HepG2 (cell line): ENCODE results near the gene KDM2B. TPM values are rescaled to one million over a fixed set of nuclear protein-coding genes. Genes with fewer than 3 reads are reported as not detected.

Experiments used
- ATAC-seq: fragments of 200-7000 bp; cut with Tn5 transposase; 3 replicates; pipeline ENCODE4 v1.9.1; 2020; ENCODE audit warnings: mild to moderate bottlenecking, moderate library complexity
- BruUV-seq: library from RNA; stranded (reverse); fragments of 400-500 nt; replicated peaks from 2 replicates; lab custom pipeline; 2021; lab: Mats Ljungman, UMichigan
- CTCF ChIA-PET: fragments of 300-600 bp; formaldehyde crosslinking; extraction: SDS; loops from one replicate; lab custom pipeline; 2021; ENCODE audit warnings: low total read pairs, inconsistent platforms, low intra/inter-chr PET ratio; lab: Yijun Ruan, JAX
- POLR2A ChIA-PET: fragments of 350-600 bp; sonication (Branson Sonifier 250); formaldehyde crosslinking; loops from one replicate; lab custom pipeline; 2020; ENCODE audit warnings: antibody characterized with exemption, inconsistent platforms; lab: Yijun Ruan, JAX
- DNase-seq: peaks from one replicate; pipeline ENCODE4 v3.0.0-alpha.2; 2015; ENCODE audit warnings: low spot score
- FAIRE-seq: peaks from 3 replicates; lab custom pipeline; 2011; peaks lifted over from hg19 to GRCh38; lab: Jason Lieb, UNC
- H2AFZ ChIP-seq: one replicate; pipeline ENCODE4 v1.6.1; 2011; ENCODE audit warnings: low read length, inconsistent platforms
- H3K27ac ChIP-seq: fragments of 300-600 bp; 3 replicates; pipeline ENCODE4 v1.8.0; 2011; ENCODE audit warnings: mixed run types, mild to moderate bottlenecking, mixed read lengths, low read length, inconsistent platforms; ENCODE audit not compliant: insufficient read depth; ENCODE audit errors: extremely low read length
- H3K27me3 ChIP-seq, 2 experiments: fragments of 200-600 bp in 1 of 2; 2 replicates in 1 of 2; 3 replicates in 1 of 2; pipeline versions ENCODE4 v1.6.0 to v1.8.0; 2011; ENCODE audit warnings: low read length in 2 of 2, mild to moderate bottlenecking in 2 of 2, moderate library complexity in 2 of 2, inconsistent platforms in 1 of 2; ENCODE audit not compliant: insufficient read depth in 2 of 2, control insufficient read depth in 1 of 2
- H3K36me3 ChIP-seq, 2 experiments: fragments of 200-600 bp in 1 of 2; replicated peaks in 1 of 2; 2 replicates in 1 of 2; 3 replicates in 1 of 2; pipeline versions ENCODE4 v1.5.1 to v1.8.0; 2011; ENCODE audit warnings: low read length in 2 of 2, inconsistent platforms in 1 of 2; ENCODE audit not compliant: insufficient read depth in 2 of 2, control insufficient read depth in 1 of 2
- H3K4me1 ChIP-seq: 2 replicates; pipeline ENCODE4 v1.5.1; 2012; ENCODE audit warnings: low read length, inconsistent platforms; ENCODE audit not compliant: insufficient read depth
- H3K4me2 ChIP-seq: 2 replicates; pipeline ENCODE4 v1.6.0; 2011; ENCODE audit warnings: low read depth, low read length, inconsistent platforms
- H3K4me3 ChIP-seq, 3 experiments: fragments of 200-600 bp in 1 of 3; sonication (generic), shearing (Covaris generic) in 1 of 3; replicated peaks in 1 of 3; 2 replicates each; pipeline ENCODE4 v1.5.1; 2011 to 2016; ENCODE audit warnings: low read length in 3 of 3, inconsistent platforms in 2 of 3, low read depth in 2 of 3, mild to moderate bottlenecking in 2 of 3, control low read depth in 1 of 3, mixed read lengths in 1 of 3; ENCODE audit not compliant: insufficient read depth in 1 of 3
- H3K79me2 ChIP-seq: one replicate; pipeline ENCODE4 v1.6.1; 2011; ENCODE audit warnings: low read length, inconsistent platforms; ENCODE audit not compliant: insufficient read depth
- H3K9ac ChIP-seq: 2 replicates; pipeline ENCODE4 v1.6.0; 2011; ENCODE audit warnings: mild to moderate bottlenecking, low read depth, low read length, inconsistent platforms; ENCODE audit not compliant: insufficient read depth
- H3K9me3 ChIP-seq: 2 replicates; pipeline ENCODE4 v1.5.1; 2012; ENCODE audit warnings: mild to moderate bottlenecking, low read length
- H4K20me1 ChIP-seq: 2 replicates; pipeline ENCODE4 v1.6.0; 2011; ENCODE audit warnings: inconsistent platforms, mild to moderate bottlenecking, low read length, moderate library complexity; ENCODE audit not compliant: insufficient read depth
- CHCHD3 ChIP-seq: sonication (generic); formaldehyde crosslinking; IDR thresholded peaks from 2 replicates; pipeline ENCODE4 v1.8.0; 2022; ENCODE audit warnings: mild to moderate bottlenecking, missing genetic modification reagents, moderate library complexity
- DBP ChIP-seq: sonication (generic); formaldehyde crosslinking; IDR thresholded peaks from 2 replicates; pipeline ENCODE4 v1.4.0; 2020; ENCODE audit warnings: missing genetic modification reagents; ENCODE audit errors: not compliant biosample characterization
- HIC2 ChIP-seq: sonication (generic); formaldehyde crosslinking; IDR thresholded peaks from 2 replicates; pipeline ENCODE4 v1.9.0; 2022; ENCODE audit warnings: low read depth, missing genetic modification reagents
- JDP2 ChIP-seq: sonication (generic); formaldehyde crosslinking; IDR thresholded peaks from 2 replicates; pipeline ENCODE4 v1.8.1; 2022; ENCODE audit warnings: missing genetic modification reagents, borderline replicate concordance
- KAT8 ChIP-seq: IDR thresholded peaks from 2 replicates; pipeline ENCODE4 v1.6.1; 2016; ENCODE audit warnings: missing genetic modification reagents, missing compliant biosample characterization
- KDM5A ChIP-seq: fragments of 200-600 bp; sonication (generic); IDR thresholded peaks from 2 replicates; pipeline ENCODE4 v1.7.0; 2018; ENCODE audit warnings: antibody characterized with exemption, mild to moderate bottlenecking, low read length, borderline replicate concordance
- MTF1 ChIP-seq: sonication (generic); formaldehyde crosslinking; IDR thresholded peaks from 2 replicates; pipeline ENCODE4 v1.5.0; 2020; ENCODE audit warnings: missing genetic modification reagents
- NFIB ChIP-seq: sonication (generic); formaldehyde crosslinking; IDR thresholded peaks from 2 replicates; pipeline ENCODE4 v1.9.0; 2021; ENCODE audit warnings: missing genetic modification reagents, mild to moderate bottlenecking, borderline replicate concordance
- NR1H2 ChIP-seq: sonication (generic); formaldehyde crosslinking; IDR thresholded peaks from 2 replicates; pipeline ENCODE4 v1.8.1; 2022; ENCODE audit warnings: low read depth, missing genetic modification reagents, borderline replicate concordance
- NR2F2 ChIP-seq: IDR thresholded peaks from 2 replicates; pipeline ENCODE4 v1.6.1; 2012; ENCODE audit warnings: low read depth, inconsistent platforms, borderline replicate concordance
- RAD51 ChIP-seq: fragments of 450-650 bp; IDR thresholded peaks from 2 replicates; pipeline ENCODE4 v1.6.1; 2016; ENCODE audit warnings: borderline replicate concordance
- RELA ChIP-seq: sonication (generic); formaldehyde crosslinking; IDR thresholded peaks from 2 replicates; pipeline ENCODE4 v1.4.0; 2020; ENCODE audit warnings: missing genetic modification reagents
- ZBTB7A ChIP-seq: sonication (generic); formaldehyde crosslinking; IDR thresholded peaks from 2 replicates; pipeline ENCODE4 v1.8.0; 2022; ENCODE audit warnings: mild to moderate bottlenecking, missing genetic modification reagents
- ZNF160 ChIP-seq: sonication (generic); formaldehyde crosslinking; IDR thresholded peaks from 2 replicates; pipeline ENCODE4 v1.8.0; 2022; ENCODE audit warnings: mild to moderate bottlenecking, inconsistent platforms, missing genetic modification reagents
- ZNF446 ChIP-seq: sonication (generic); formaldehyde crosslinking; IDR thresholded peaks from 2 replicates; pipeline ENCODE4 v1.5.0; 2020; ENCODE audit warnings: mild to moderate bottlenecking, missing genetic modification reagents
- ZNF546 ChIP-seq: sonication (generic); formaldehyde crosslinking; conservative IDR thresholded peaks from 2 replicates; pipeline ENCODE4 v1.8.1; 2023; ENCODE audit warnings: mild to moderate bottlenecking, missing genetic modification reagents
- ZNF670 ChIP-seq: sonication (generic); formaldehyde crosslinking; IDR thresholded peaks from 2 replicates; pipeline ENCODE4 v1.8.0; 2022; ENCODE audit warnings: mild to moderate bottlenecking, missing genetic modification reagents, borderline replicate concordance
- ZNF7 ChIP-seq: IDR thresholded peaks from 2 replicates; pipeline ENCODE4 v1.6.1; 2016; ENCODE audit warnings: missing biosample characterization, missing genetic modification reagents
- WGBS: methylation state at CpG from one replicate; pipeline ENCODE4 v1.1.6; 2017; ENCODE audit warnings: low lambda C conversion rate; 5-methylcytosine and 5-hydroxymethylcytosine counted together
- in situ Hi-C: cut with HindIII; loops from 2 replicates; pipeline ENCODE4 v1.10.0; 2017; ENCODE audit warnings: low pct_unique_long_range_greater_than_20kb; ENCODE audit not compliant: extremely low pct_ligation_motif_present
- intact Hi-C: fragments of 100-400 bp; cut with micrococcal nuclease; formaldehyde crosslinking; loops from one replicate; pipeline ENCODE4 v1.10.0; 2022; ENCODE audit not compliant: unreplicated experiment
- polyA plus RNA-seq, 8 experiments: library from polyadenylated mRNA; depleted of rRNA in 3 of 8; stranded (reverse) in 7 of 8; unstranded in 1 of 8; fragments of >200 nt; fragmentation: Illumina TruSeq in 4 of 8; extraction: Trizol in 4 of 8; gene quantifications; 2 replicates each; pipeline versions ENCODE4 v1.2.1 to v1.2.3, GENCODE V29; 2011 to 2016; ENCODE audit warnings: low read depth in 4 of 8, missing spikeins in 1 of 8, mixed read lengths in 1 of 8; ENCODE audit not compliant: insufficient read depth in 1 of 8
- total RNA-seq, 5 experiments: library from RNA; depleted of rRNA; stranded (reverse); fragments of >200 nt; fragmentation: Illumina TruSeq; extraction: Trizol; gene quantifications; 2 replicates each; pipeline ENCODE4 v1.2.3, GENCODE V29; 2016; ENCODE audit warnings: low read depth in 1 of 5
- TF ChIP-seq, protein P1 (sequence below): sonication (generic); formaldehyde crosslinking; IDR thresholded peaks from 2 replicates; pipeline ENCODE4 v1.4.0; 2020; ENCODE audit warnings: missing genetic modification reagents
- TF ChIP-seq, protein P2 (sequence below), 2 experiments: sonication (generic) in 1 of 2; formaldehyde crosslinking in 1 of 2; IDR thresholded peaks; 2 replicates each; pipeline versions ENCODE4 v1.5.1 to v1.6.1; 2011 to 2020; ENCODE audit warnings: borderline replicate concordance in 1 of 2, low read depth in 1 of 2, low read length in 1 of 2, mild to moderate bottlenecking in 1 of 2, missing genetic modification reagents in 1 of 2, moderate library complexity in 1 of 2

The KDM2B gene
- total and polyA plus RNA-seq, 2 of the 13 experiments (the other 11 are each of a cell fraction or from before 2014, with no cell fraction given): 17.5 to 26.1 TPM

GRCh38 chr12:121618659-121619233 lies 37.9 kb upstream of the KDM2B start:
- no peak overlapping the region for H3K9ac ChIP-seq
- BruUV-seq: no TSS peak
- no peaks in the 10 kb centered on the region for H3K36me3 ChIP-seq
- CTCF ChIA-PET: no interaction called here
- H3K27ac ChIP-seq: no peak overlapping the region
- no peak overlapping the region for H3K4me3 ChIP-seq
- peak overlapping the region; percentile 36; the same call in 1 of the 2 replicates for H3K4me2 ChIP-seq
- FAIRE-seq: no peak
- in situ Hi-C loops: no loop called here
- no peaks in the 10 kb centered on the region for H3K27me3 ChIP-seq
- no peaks in the 10 kb centered on the region for H4K20me1 ChIP-seq
- H2AFZ ChIP-seq: no peak overlapping the region
- intact Hi-C loops: no loop called here
- POLR2A ChIA-PET: no interaction called here
- peak; percentile 37 for DNase-seq
- H3K9me3 ChIP-seq: no peaks in the 10 kb centered on the region
- peaks cover 64% of the 10 kb centered on the region for H3K4me1 ChIP-seq
- ATAC-seq: 0 out of 3 replicates have a peak, but pooled peaks have one; percentile 16
- WGBS: 22% methylated on average over 5 of the region's 5 CpGs
- no peaks in the 10 kb centered on the region for H3K79me2 ChIP-seq
- TF ChIP-seq ZNF670 (CRISPR knock-in tag): no peak
- TF ChIP-seq KAT8: no peak
- no peak for TF ChIP-seq MTF1 (CRISPR knock-in tag)
- TF ChIP-seq ZNF546 (CRISPR knock-in tag): no peak
- TF ChIP-seq ZBTB7A (CRISPR knock-in tag): no peak
- TF ChIP-seq RELA (CRISPR knock-in tag): no peak
- TF ChIP-seq JDP2 (CRISPR knock-in tag): no peak
- TF ChIP-seq NR2F2: no peak
- no peak for TF ChIP-seq ZNF160 (CRISPR knock-in tag)
- no peak for TF ChIP-seq ZNF7 (CRISPR knock-in tag)
- TF ChIP-seq CHCHD3 (CRISPR knock-in tag): no peak
- TF ChIP-seq RAD51: peak; percentile 84; the same call in 1 of the 2 replicates
- no peak for TF ChIP-seq NR1H2 (CRISPR knock-in tag)
- TF ChIP-seq HIC2: no peak
- no peak for TF ChIP-seq NFIB (CRISPR knock-in tag)
- no peak for TF ChIP-seq ZNF446 (CRISPR knock-in tag)
- TF ChIP-seq KDM5A: no peak
- TF ChIP-seq, protein P1, sequence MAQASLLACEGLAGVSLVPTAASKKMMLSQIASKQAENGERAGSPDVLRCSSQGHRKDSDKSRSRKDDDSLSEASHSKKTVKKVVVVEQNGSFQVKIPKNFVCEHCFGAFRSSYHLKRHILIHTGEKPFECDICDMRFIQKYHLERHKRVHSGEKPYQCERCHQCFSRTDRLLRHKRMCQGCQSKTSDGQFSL (CRISPR knock-in tag): no peak
- TF ChIP-seq, protein P2, sequence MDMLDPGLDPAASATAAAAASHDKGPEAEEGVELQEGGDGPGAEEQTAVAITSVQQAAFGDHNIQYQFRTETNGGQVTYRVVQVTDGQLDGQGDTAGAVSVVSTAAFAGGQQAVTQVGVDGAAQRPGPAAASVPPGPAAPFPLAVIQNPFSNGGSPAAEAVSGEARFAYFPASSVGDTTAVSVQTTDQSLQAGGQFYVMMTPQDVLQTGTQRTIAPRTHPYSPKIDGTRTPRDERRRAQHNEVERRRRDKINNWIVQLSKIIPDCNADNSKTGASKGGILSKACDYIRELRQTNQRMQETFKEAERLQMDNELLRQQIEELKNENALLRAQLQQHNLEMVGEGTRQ (IDR thresholded peaks at IDR 0.05; ENCODE audit: low read depth, low read length): peak; percentile 41
- TF ChIP-seq, protein P2 (CRISPR knock-in tag; IDR thresholded peaks at IDR 0.05; ENCODE audit: borderline replicate concordance): no peak; the same call in 1 of the 2 replicates
- no peak for TF ChIP-seq DBP (CRISPR knock-in tag)
